NCI-H1417 (cell line): ENCODE measurements around the gene AKAP13.
"Not testable (repeated sequence)": the region's sequence is repeated elsewhere in the genome, so short reads cannot be mapped to it uniquely, and the experiment has no call there.

Experiments
- DNase-seq, 3 experiments: peaks; one replicate each; lab custom pipeline; 2025; lab: John Stamatoyannopoulos, UW

Gene AKAP13

GRCh38 chr15:85793641-85794597 is 413.5 kb downstream of the AKAP13 start:
- DNase-seq, result peak in 2 of 3 experiments; percentile 78 to 87

GRCh38 chr15:85794598-85795336 is 414.4 kb downstream of the AKAP13 start, which contains the start of gene KLHL25:
KLHL25 (minus strand) TSS chr15:85794925; CDS start chr15:85769810, 25,115 bp downstream.
- peak; percentile 83 to 98 (median 96) for DNase-seq

GRCh38 chr15:85795337-85796305 is 415.2 kb downstream of the AKAP13 start:
- no peak for DNase-seq

- not testable (repeated sequence) for DNase-seq
Observed at GRCh38 chr15:85796371-85796770, 416.0 kb downstream of the AKAP13 start.
